GM23248 (cell line): Measurements from ENCODE around the gene CASKIN1.

Experiments used
- EZH2 ChIP-seq: fragments of 200-600 bp; sonication (generic); IDR thresholded peaks from 2 replicates; pipeline ENCODE4 v1.6.1; 2018; ENCODE audit warnings: antibody characterized with exemption, mild to moderate bottlenecking; ENCODE audit not compliant: insufficient read depth, poor library complexity, severe bottlenecking
- EZH2phosphoT487 ChIP-seq: fragments of 200-600 bp; sonication (generic); IDR thresholded peaks from 2 replicates; pipeline ENCODE4 v1.6.1; 2018; ENCODE audit warnings: antibody characterized with exemption, moderate library complexity, mild to moderate bottlenecking, low read depth; ENCODE audit not compliant: insufficient read depth

GRCh38 chr16:2228161-2228824 is 31.9 kb upstream of the CASKIN1 start:
- TF ChIP-seq EZH2phosphoT487 (no peak), EZH2 (no peak)
